ENCODE data around the gene JMJD4. TPM values are rescaled to one million over a fixed set of nuclear protein-coding genes. Genes with fewer than 3 reads are reported as not detected.
A peak's percentile ranks its signal among the peaks of the same experiment; 100 is the strongest.

JMJD4 gene
- total and polyA plus RNA-seq, 2 donors: 17.4 to 18.5 TPM

DNA sequence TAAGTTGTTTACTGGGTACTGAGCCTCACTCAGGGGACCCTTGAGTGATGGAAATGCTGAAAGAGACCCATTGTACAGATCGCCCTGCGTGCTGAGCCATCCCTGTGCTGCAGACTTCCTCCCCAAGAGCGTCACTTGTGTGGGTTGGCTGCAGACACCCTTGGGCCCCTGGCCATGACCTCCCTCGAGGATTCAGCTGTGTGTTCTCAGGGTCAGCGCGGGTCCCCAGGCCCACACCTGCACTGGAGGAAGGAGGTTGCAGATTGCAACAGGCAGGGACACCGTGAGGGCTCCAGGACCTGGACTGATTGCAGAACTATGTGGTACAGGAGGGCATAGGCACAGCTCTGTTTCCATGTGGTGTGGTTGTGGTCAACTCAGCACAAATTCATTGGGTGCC lies 4.5 kb upstream of the JMJD4 start:
- 93% methylated on average over 7 of the region's 7 CpGs for WGBS
- Histone ChIP-seq H3K4me3 (ENCODE audit: low read depth, low read length) (no peak overlapping the region), H3K4me1 (ENCODE audit: insufficient read depth) (no peaks in the 10 kb centered on the region), H3K27ac (ENCODE audit: low read depth) (no peak overlapping the region), H3K36me3 (ENCODE audit: insufficient read depth) (no peaks in the 10 kb centered on the region)
- no peak for DNase-seq (ENCODE audit: extremely low spot score)

DNA sequence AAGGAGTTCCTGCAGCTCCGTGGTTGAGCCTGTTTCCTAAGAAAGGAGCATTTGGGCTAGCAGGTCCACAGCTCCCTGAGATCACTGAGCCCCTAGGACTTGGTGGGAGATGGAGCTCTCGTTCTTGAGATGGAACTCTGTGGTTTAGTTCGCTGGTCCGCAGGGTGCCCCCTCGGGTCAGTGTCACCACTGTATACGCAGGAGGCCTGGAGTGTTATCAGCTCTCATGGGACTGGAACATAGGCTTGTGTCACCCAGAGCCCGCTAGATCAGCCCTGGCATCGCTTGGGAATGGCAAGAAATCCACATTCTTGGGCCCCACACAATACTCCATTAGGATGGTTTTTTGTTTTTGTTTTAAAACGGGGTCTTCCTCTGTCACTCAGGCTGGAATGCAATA lies 3.7 kb upstream of the JMJD4 start:
- Histone ChIP-seq H3K36me3 (ENCODE audit: insufficient read depth) (no peaks in the 10 kb centered on the region), H3K4me3 (ENCODE audit: low read depth, low read length) (no peak overlapping the region), H3K4me1 (ENCODE audit: insufficient read depth) (no peaks in the 10 kb centered on the region), H3K27ac (ENCODE audit: low read depth) (no peak overlapping the region)
- no peak for DNase-seq (ENCODE audit: extremely low spot score)
- 90% methylated on average over 9 of the region's 9 CpGs for WGBS

DNA sequence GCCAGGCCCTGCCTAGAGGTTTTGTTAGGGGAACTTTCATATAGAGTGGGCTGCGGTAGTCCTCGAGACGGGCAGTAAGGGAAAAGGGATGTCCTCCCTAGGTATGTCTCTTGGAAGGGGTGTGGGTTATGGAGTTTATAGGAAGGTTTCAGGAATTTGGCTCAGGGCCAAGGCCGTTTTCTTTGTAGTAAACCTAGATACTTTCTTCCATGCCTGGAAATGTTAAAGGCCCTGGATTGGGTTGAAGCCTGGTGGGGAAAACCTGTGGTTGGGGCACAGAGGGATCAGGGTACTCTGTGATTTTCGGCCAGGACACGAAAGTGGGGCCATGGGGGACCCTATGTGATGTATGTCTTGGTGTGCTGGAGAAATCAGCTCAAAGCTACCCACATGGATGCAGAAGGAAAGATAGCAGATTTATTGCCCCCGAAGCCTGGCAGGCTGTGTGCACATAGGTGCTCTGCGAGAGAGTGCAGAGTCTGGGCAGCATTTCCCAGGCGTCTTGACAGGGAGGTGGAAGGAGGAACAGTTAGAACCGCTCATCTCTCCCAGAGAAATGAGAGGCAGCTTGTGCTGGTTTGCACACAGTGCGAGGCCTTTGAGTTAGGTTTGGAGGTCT lies 1.8 kb upstream of the JMJD4 start:
- DNase-seq (ENCODE audit: extremely low spot score): no peak
- H3K27ac ChIP-seq (ENCODE audit: low read depth): no peak overlapping the region
- no peak overlapping the region for H3K4me3 ChIP-seq (ENCODE audit: low read depth, low read length)
- H3K36me3 ChIP-seq (ENCODE audit: insufficient read depth): no peaks in the 10 kb centered on the region
- WGBS: 70% methylated on average over 11 of the region's 11 CpGs
- no peaks in the 10 kb centered on the region for H3K4me1 ChIP-seq (ENCODE audit: insufficient read depth)

DNA sequence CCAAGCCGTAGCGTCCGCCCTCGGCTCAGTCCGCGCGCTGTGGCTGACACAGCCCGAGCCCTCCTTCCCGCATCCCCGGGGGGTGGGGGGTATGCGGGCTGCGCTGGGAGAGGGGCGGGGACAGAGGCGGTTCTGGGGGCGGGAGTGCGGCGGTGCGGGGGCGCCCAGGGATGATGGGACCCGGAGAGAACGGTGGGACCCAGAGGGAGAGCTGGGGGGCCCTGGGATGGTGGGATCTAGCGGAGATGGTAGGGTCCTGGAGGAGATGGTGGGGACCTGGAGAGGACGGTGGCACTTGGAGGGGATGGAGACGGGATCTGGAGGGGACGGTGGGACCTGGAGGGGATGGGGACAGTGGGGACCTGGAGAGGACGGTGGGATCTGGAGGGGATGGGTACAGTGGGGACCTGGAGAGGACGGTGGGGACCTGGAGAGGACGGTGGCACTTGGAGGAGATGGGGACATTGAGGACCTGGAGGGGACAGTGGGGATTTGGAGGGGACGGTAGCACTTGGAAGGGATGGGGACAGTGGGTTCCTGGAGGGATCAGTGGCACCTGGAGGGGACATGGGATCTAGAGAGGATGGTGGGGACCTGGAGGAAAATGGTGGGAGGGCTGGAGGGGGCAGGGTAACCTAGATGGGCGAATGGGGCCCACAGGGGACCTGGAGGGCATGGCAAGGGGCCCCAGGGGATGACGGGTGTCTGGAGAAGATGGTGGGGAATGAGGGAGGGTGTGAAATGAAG lies 610 bp upstream of the JMJD4 start:
- no peaks in the 10 kb centered on the region for H3K36me3 ChIP-seq (ENCODE audit: insufficient read depth)
- 2% methylated on average over 31 of the region's 31 CpGs for WGBS
- H3K4me3 ChIP-seq (ENCODE audit: low read depth, low read length): peak overlapping the region; percentile 88
- no peak for DNase-seq (ENCODE audit: extremely low spot score)
- H3K4me1 ChIP-seq (ENCODE audit: insufficient read depth): no peaks in the 10 kb centered on the region
- peak overlapping the region; percentile 88 for H3K27ac ChIP-seq (ENCODE audit: low read depth)

DNA sequence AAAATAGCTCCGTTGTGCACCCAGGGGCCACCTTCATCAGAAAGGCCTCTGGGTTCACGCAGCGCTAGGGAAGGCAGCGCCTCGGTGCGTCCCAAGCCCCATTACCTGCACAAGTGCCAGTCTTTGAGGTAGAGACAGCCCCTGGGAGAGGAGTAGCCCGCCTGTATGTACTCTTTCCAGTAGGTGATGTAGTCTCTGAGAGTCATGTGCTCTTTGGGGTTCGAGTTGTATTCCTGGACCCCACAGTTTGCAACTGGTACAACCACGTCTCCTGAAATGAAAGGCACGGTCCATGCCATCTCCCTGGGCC lies 601 bp downstream of the JMJD4 start:
- WGBS: 2% methylated on average over 10 of the region's 10 CpGs
- Histone ChIP-seq H3K27ac (ENCODE audit: low read depth) (no peak overlapping the region), H3K4me1 (ENCODE audit: insufficient read depth) (peaks cover under 1% of the 10 kb centered on the region), H3K36me3 (ENCODE audit: insufficient read depth) (no peaks in the 10 kb centered on the region), H3K4me3 (ENCODE audit: low read depth, low read length) (peak overlapping the region; percentile 88)
- DNase-seq (ENCODE audit: extremely low spot score): no peak

DNA sequence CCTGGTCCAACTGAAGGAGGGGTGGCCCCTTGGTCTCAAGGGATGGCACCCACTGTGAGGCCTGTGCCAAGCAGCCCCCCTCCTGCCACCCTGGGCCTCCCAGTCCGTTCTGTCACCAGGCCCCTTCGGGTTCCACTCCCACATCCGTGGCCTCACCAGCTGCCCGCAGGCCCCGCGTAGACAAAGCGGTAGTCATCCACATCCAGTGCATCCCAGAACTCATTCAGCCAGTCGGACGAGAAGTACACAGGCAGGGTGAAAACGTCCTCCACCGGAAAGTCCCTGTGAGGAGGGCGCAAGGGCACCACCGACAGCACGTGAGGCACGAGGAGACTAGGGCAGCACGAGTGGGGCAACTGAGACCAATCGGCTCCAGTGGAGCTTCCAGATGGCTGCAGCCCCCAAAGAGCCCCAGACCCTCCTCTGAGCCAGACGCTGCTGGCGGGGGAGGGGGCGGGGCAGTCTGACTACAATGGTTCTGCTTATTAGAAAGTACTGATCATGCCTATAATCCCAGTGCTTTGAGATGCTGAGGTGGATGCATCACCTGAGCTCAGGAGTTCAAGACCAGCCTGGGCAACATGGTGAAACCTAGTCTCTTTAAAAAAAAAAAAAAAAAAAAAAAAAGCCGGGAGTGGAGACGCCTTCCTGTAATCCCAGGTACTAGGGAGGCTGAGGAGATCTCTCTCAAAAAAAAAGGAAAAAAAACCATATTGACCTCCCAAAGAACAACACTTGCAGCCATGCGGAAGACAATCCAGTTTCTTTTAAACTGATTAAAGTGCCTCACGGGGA lies 1.2 kb downstream of the JMJD4 start:
- Histone ChIP-seq H3K4me1 (ENCODE audit: insufficient read depth) (peaks cover 2% of the 10 kb centered on the region), H3K27ac (ENCODE audit: low read depth) (no peak overlapping the region), H3K4me3 (ENCODE audit: low read depth, low read length) (peak overlapping the region; percentile 88), H3K36me3 (ENCODE audit: insufficient read depth) (no peaks in the 10 kb centered on the region)
- no peak for DNase-seq (ENCODE audit: extremely low spot score)
- 66% methylated on average over 24 of the region's 24 CpGs for WGBS

DNA sequence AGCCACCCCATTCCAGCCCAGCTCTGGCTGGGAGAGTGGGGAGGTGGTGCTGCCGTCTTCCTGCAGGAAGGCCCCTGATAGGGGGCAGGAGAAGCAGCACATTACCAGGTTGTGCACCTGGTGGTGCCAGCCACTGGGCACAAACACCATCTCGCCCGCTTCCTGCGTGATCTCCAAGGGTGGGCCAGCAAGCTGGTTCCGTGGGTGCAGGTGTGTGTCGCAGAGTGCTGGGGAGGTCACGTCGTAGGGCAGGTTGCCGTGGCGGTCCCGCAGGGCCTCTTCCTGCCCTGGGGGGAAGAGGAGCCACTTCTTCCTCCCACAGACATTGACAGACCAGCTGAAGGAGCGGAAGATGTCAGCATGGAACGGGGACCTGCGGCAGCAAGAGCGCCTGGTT lies 1.8 kb downstream of the JMJD4 start:
- no peaks in the 10 kb centered on the region for H3K36me3 ChIP-seq (ENCODE audit: insufficient read depth)
- H3K4me3 ChIP-seq (ENCODE audit: low read depth, low read length): no peak overlapping the region
- no peak overlapping the region for H3K27ac ChIP-seq (ENCODE audit: low read depth)
- H3K4me1 ChIP-seq (ENCODE audit: insufficient read depth): peaks cover 2% of the 10 kb centered on the region
- WGBS: 90% methylated on average over 15 of the region's 15 CpGs
- no peak for DNase-seq (ENCODE audit: extremely low spot score)

DNA sequence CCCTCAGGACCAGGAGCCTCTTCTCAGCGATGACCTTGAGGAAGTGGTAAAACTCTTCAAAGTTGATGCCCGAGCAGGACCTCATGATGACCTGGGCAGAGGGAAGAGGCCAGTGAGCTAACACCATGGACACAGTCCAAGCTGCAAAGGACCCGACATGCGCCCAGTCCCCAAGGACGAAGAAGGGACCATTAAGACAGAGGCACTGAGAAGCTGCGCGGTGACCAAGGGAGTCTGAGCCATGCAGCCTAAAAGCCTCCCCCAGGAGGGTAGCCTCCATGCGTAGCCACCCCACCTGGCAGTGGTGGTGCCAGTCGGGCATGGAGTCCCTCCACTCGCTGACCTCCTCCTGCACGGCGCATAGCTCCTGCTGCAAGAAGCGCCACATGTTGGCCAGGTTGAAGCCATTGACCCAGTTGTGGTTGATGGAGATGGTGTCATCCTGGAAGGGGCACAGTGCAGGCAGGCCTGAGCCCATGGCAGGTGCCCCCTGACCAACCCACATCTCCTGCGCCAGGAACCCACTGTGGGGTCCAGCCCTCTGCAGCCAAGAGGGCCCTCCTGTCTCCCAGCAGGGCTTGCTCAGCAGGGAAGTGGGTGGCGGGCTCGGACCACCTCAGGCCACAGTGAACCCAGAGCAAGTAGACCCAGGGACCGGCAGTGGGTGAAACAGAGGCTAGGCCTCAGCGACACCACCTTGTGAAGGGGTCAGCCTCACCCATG lies 2.4 kb downstream of the JMJD4 start:
- peaks cover 2% of the 10 kb centered on the region for H3K4me1 ChIP-seq (ENCODE audit: insufficient read depth)
- H3K27ac ChIP-seq (ENCODE audit: low read depth): no peak overlapping the region
- H3K36me3 ChIP-seq (ENCODE audit: insufficient read depth): no peaks in the 10 kb centered on the region
- H3K4me3 ChIP-seq (ENCODE audit: low read depth, low read length): no peak overlapping the region
- no peak for DNase-seq (ENCODE audit: extremely low spot score)
- 95% methylated on average over 18 of the region's 18 CpGs for WGBS

DNA sequence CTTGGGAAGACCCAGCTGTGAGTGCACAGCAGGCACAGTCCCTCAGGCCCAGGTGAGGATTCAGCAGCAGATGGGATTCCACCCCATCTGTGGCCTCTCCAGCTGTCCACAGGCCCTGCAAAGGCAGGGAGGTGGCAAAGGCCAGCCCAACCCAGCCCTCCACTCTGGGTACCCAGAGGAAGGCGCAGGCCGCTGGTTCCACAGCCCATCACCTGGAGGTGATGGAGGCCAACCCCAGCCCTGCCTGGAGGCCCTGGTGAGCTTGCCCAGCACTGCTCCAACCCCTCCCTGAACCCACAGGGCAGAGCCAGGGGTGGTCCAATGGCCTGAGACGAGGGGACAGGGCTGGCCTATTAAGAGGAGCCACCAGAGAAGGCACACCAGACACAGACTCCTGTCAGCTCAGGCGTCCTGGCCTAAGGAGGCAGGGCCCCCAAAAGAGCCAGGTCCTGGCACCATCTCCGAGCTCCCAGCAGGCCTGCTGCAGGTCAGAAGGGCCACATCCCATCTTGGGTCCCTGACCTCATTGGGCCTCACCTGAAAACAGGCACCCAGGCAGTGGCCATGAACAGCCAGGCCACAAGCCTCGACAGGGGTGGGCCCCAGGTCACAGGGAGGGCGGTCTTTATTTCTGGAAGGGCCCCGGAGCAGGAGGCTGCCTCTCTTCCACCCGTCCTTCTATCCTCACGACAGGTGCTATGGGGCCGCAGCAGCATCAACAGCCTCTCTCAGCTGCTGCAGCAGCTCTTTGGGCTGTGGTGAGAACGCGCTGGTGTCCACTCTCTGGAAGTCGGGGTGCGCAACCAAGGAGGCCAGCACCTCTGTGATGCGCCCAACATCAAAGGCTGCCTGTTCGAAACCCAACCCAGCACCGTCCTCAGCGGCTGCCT lies 3.2 kb downstream of the JMJD4 start:
- H3K36me3 ChIP-seq (ENCODE audit: insufficient read depth): no peaks in the 10 kb centered on the region
- peaks cover 2% of the 10 kb centered on the region for H3K4me1 ChIP-seq (ENCODE audit: insufficient read depth)
- H3K4me3 ChIP-seq (ENCODE audit: low read depth, low read length): no peak overlapping the region
- DNase-seq (ENCODE audit: extremely low spot score): no peak
- 93% methylated on average over 19 of the region's 19 CpGs for WGBS
- no peak overlapping the region for H3K27ac ChIP-seq (ENCODE audit: low read depth)

DNA sequence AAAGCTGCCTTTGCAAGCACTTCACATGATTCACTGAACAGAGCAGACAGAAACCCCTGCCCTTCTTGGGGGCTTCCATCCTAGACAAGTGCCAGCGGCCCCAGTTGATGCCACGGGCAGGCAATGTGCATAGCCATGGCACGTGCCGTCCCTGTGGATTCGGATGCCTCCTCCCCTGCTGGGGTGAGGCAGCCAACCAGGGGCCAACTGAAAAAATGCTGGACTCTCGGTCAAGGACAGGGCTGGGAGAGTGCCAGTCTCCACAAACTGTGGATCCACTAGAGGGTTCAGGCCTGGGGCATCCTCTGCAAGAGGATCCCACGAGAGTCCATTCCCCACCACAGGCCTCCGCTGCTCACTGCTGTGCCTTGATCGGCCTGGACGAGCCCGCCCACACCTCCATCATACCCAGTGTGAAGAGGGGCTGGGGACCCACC lies 3.8 kb downstream of the JMJD4 start:
- no peak overlapping the region for H3K27ac ChIP-seq (ENCODE audit: low read depth)
- WGBS: 85% methylated on average over 11 of the region's 11 CpGs

DNA sequence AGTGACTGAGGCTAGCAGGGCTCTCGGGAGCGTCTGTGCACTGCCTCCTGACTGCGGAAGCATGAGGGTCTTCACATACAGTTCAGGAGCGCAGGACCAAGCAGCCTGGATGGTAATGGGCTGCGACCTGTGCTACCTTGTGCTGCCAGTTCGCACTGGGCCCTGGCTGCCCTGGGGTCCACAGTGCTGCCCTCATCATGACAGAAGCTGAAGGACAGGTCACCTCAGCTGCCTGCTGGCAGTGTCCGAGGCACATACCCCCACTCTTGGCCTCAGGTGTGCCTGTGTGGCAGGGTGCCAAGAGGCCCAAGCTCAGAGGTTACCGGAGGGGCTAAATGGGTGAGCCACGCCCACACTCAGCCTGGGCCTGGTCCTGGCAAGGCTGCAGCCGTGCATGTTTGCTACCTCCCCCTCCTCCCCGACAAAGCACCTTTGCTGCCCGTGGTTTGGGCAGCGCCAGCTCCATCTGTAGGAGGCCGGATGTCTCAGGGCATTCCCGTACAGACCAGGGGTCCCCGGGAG lies 4.4 kb downstream of the JMJD4 start:
- no peaks in the 10 kb centered on the region for H3K36me3 ChIP-seq (ENCODE audit: insufficient read depth)
- DNase-seq (ENCODE audit: extremely low spot score): no peak
- H3K4me1 ChIP-seq (ENCODE audit: insufficient read depth): peaks cover 2% of the 10 kb centered on the region
- no peak overlapping the region for H3K4me3 ChIP-seq (ENCODE audit: low read depth, low read length)
- H3K27ac ChIP-seq (ENCODE audit: low read depth): no peak overlapping the region
- WGBS: 70% methylated on average over 16 of the region's 16 CpGs

More for the DNA sequence above, 3.8 kb downstream of the JMJD4 start:
- no peak for DNase-seq (ENCODE audit: extremely low spot score)
- no peak overlapping the region for H3K4me3 ChIP-seq (ENCODE audit: low read depth, low read length)
- no peaks in the 10 kb centered on the region for H3K36me3 ChIP-seq (ENCODE audit: insufficient read depth)
- H3K4me1 ChIP-seq (ENCODE audit: insufficient read depth): peaks cover 2% of the 10 kb centered on the region

DNA sequence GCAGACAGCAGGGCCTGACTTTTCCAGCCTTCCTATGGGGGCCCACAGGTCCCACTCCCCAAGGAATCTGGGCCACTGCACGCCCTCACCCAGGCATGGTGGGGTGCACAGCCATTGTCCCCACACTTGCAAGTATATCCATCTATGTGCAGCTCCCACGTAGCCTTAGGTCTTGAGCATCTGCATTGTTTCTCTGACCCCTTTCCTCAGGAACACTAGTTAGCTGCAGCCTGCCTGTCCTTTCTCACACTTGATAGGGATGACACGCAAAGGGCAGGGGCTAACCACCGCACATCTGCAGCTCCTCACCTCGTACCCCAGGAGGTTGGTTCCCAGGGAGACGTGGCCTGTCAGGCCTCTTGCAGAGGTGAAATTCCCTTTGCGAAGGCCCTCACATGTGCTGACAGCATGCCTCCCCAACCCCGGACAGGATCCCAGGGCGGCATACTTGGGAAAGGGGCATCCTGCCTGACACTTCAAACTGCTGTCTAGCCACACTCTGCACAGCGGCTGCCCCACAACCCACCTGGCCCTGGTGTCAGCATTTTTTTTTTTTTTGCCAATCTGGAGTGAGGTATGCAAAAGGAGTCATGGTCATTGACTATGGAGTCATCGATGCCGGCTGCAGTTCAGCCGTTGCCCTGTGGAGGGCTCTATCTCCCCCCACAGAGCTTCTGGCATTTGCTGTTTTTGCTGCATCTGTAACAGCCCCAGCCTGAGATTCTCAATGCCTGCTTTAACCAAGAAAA lies 5.0 kb downstream of the JMJD4 start:
- Histone ChIP-seq H3K36me3 (ENCODE audit: insufficient read depth) (no peaks in the 10 kb centered on the region), H3K4me1 (ENCODE audit: insufficient read depth) (peaks cover 2% of the 10 kb centered on the region), H3K4me3 (ENCODE audit: low read depth, low read length) (no peak overlapping the region), H3K27ac (ENCODE audit: low read depth) (no peak overlapping the region)
- DNase-seq (ENCODE audit: extremely low spot score): no peak
- 40% methylated on average over 13 of the region's 13 CpGs for WGBS

Data from urinary bladder (tissue), 4 donors.